ENCODE results near the gene SHISA9. TPM values are rescaled to one million over a fixed set of nuclear protein-coding genes. Genes with fewer than 3 reads are reported as not detected.

SHISA9 gene
- total and polyA plus RNA-seq, 7 donors, result under 0.01 to 8.6 (median 3.1) TPM

GRCh38 chr16:13095061-13095460 lies 193.7 kb downstream of the SHISA9 start:
- Histone ChIP-seq H3K27me3 (no peaks in the 10 kb centered on the region), H3K36me3 (no peaks in the 10 kb centered on the region), H3K4me3 (no peak overlapping the region), H3K4me1 (no peaks in the 10 kb centered on the region), H3K9me3 (peaks cover 0 to 4% (median 0%) of the 10 kb centered on the region in 4 donors), H3K27ac (no peak overlapping the region)
- TF ChIP-seq POLR2A (IDR thresholded peaks at IDR 0.05) (no peak), POLR2AphosphoS5 (IDR thresholded peaks at IDR 0.05) (no peak), EP300 (IDR thresholded peaks at IDR 0.05) (no peak), CTCF (IDR thresholded peaks at IDR 0.05) (no peak)
- no peak for DNase-seq
- intact Hi-C loops (cut with DNase I), result no loop called here
- WGBS, 2 donors, result 70 to 76% methylated on average over 2 of the region's 2 CpGs

DNA sequence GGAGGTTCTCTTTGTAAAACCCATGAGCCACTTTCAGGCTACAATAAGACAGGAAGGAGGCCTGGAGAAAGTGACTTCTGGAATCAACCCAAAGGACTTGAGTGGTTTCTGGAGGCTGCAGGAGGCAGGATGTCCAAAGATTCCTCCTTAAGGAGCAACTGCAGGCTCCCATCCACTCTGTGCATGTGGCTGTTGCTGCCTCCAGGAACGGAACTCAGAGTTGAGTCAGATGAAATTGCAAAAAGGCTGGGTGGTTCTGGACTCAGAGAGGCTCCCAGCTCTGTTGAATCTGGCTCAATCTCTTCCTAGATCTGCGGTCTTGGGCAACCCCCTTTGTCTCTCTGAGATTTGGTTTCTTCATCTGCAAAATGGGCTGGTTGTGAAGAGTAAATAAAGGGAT lies 197.1 kb downstream of the SHISA9 start:
- H3K27me3 ChIP-seq, result no peaks in the 10 kb centered on the region
- peak overlapping the region in 1 of 4 donors; percentile 20 for H3K27ac ChIP-seq
- peaks cover 0 to 3% (median 0%) of the 10 kb centered on the region in 4 donors for H3K9me3 ChIP-seq
- WGBS, 2 donors, result 80% methylated on average over 2 of the region's 2 CpGs
- DNase-seq, result no peak
- TF ChIP-seq EP300 (IDR thresholded peaks at IDR 0.05), result no peak
- TF ChIP-seq POLR2A (IDR thresholded peaks at IDR 0.05), result no peak
- no peak for TF ChIP-seq POLR2AphosphoS5 (IDR thresholded peaks at IDR 0.05)
- no peak for TF ChIP-seq CTCF (IDR thresholded peaks at IDR 0.05)
- intact Hi-C loops (cut with DNase I), result no loop called here
- no peaks in the 10 kb centered on the region for H3K4me1 ChIP-seq
- no peaks in the 10 kb centered on the region for H3K36me3 ChIP-seq
- no peak overlapping the region for H3K4me3 ChIP-seq

DNA sequence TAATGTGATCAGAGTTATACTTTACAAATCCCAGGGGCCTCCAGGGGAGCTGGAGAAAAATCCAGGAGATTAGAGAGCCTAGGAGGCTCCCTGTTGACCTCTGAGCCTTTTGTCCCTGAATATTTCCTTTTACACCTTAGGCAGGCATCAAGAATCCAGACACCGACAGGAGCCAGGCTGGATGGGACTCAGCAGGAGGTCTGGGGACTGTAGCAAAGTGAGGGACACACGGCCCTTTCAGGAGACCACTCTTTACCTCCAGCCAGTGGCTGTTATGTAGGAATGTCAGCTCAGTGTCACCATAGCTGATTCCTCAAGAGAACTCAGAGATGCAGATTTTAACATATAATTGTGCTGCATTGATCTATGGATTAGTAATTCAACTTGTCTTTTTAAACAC lies 198.4 kb downstream of the SHISA9 start:
- Histone ChIP-seq H3K27me3 (no peaks in the 10 kb centered on the region), H3K36me3 (no peaks in the 10 kb centered on the region), H3K9me3 (peaks cover 0 to 3% (median 1%) of the 10 kb centered on the region in 4 donors), H3K27ac (no peak overlapping the region), H3K4me3 (no peak overlapping the region), H3K4me1 (no peaks in the 10 kb centered on the region)
- no peak for TF ChIP-seq POLR2A (IDR thresholded peaks at IDR 0.05)
- TF ChIP-seq CTCF (IDR thresholded peaks at IDR 0.05), result no peak
- no peak for TF ChIP-seq POLR2AphosphoS5 (IDR thresholded peaks at IDR 0.05)
- TF ChIP-seq EP300 (IDR thresholded peaks at IDR 0.05), result no peak
- intact Hi-C loops (cut with DNase I), result no loop called here
- no peak for DNase-seq
- 12 to 26% methylated on average over 2 of the region's 2 CpGs for WGBS, 2 donors

- no peak for TF ChIP-seq POLR2A (IDR thresholded peaks at IDR 0.05)
- TF ChIP-seq POLR2AphosphoS5 (IDR thresholded peaks at IDR 0.05), result no peak
- intact Hi-C loops (cut with DNase I), result no loop called here
- WGBS, 2 donors, result 80 to 85% methylated on average over 6 of the region's 6 CpGs
- peaks cover 0 to 4% (median 3%) of the 10 kb centered on the region in 4 donors for H3K9me3 ChIP-seq
- H3K27ac ChIP-seq, result no peak overlapping the region
- no peaks in the 10 kb centered on the region for H3K4me1 ChIP-seq
- DNase-seq, result no peak
- no peaks in the 10 kb centered on the region for H3K27me3 ChIP-seq
- no peaks in the 10 kb centered on the region for H3K36me3 ChIP-seq
- H3K4me3 ChIP-seq, result no peak overlapping the region
Measured at GRCh38 chr16:13100970-13101369, 199.6 kb downstream of the SHISA9 start.

- no peak for TF ChIP-seq POLR2AphosphoS5 (IDR thresholded peaks at IDR 0.05)
- TF ChIP-seq CTCF (IDR thresholded peaks at IDR 0.05), result no peak
- TF ChIP-seq POLR2A (IDR thresholded peaks at IDR 0.05), result no peak
- TF ChIP-seq EP300 (IDR thresholded peaks at IDR 0.05), result no peak
Measured at GRCh38 chr16:13101828-13102227, 200.4 kb downstream of the SHISA9 start.

More at GRCh38 chr16:13101828-13102227, 200.4 kb downstream of the SHISA9 start:
- intact Hi-C loops (cut with DNase I), result no loop called here
- Histone ChIP-seq H3K4me3 (no peak overlapping the region), H3K4me1 (no peaks in the 10 kb centered on the region), H3K36me3 (no peaks in the 10 kb centered on the region), H3K27ac (peak overlapping the region in 3 of 4 donors; percentile 38 to 43 (median 42)), H3K9me3 (peaks cover 0 to 4% (median 3%) of the 10 kb centered on the region in 4 donors), H3K27me3 (no peaks in the 10 kb centered on the region)
- 64 to 76% methylated on average over 3 of the region's 3 CpGs for WGBS, 2 donors
- no peak for DNase-seq
